T-helper 2 cell treated with Interferon-gamma antibody and Interleukin-4, amounts not matched to agents 5 μg/mL and 100 μg/mL, for 36 hours (primary cell): ENCODE data around the gene C1QTNF12.

Experiments
- DNase-seq: peaks from one replicate; pipeline ENCODE4 v3.0.0; 2021; ENCODE audit warnings: low spot score
- H3K27ac Mint-ChIP-seq: one replicate; pipeline ENCODE4 v1.8.0; 2021; ENCODE audit warnings: mild to moderate bottlenecking, mixed read lengths
- H3K27me3 Mint-ChIP-seq: one replicate; pipeline ENCODE4 v1.8.0; 2021; ENCODE audit warnings: low read depth, mixed read lengths
- H3K36me3 Mint-ChIP-seq: one replicate; pipeline ENCODE4 v1.8.0; 2021; ENCODE audit warnings: low read depth, mixed read lengths
- H3K4me1 Mint-ChIP-seq: one replicate; pipeline ENCODE4 v1.8.0; 2021; ENCODE audit warnings: low read depth, mixed read lengths
- H3K4me3 Mint-ChIP-seq: one replicate; pipeline ENCODE4 v1.8.0; 2022; ENCODE audit warnings: mild to moderate bottlenecking, moderate library complexity, mixed read lengths
- H3K9me3 Mint-ChIP-seq: one replicate; pipeline ENCODE4 v1.8.0; 2021; ENCODE audit warnings: mixed read lengths

C1QTNF12 gene

DNA sequence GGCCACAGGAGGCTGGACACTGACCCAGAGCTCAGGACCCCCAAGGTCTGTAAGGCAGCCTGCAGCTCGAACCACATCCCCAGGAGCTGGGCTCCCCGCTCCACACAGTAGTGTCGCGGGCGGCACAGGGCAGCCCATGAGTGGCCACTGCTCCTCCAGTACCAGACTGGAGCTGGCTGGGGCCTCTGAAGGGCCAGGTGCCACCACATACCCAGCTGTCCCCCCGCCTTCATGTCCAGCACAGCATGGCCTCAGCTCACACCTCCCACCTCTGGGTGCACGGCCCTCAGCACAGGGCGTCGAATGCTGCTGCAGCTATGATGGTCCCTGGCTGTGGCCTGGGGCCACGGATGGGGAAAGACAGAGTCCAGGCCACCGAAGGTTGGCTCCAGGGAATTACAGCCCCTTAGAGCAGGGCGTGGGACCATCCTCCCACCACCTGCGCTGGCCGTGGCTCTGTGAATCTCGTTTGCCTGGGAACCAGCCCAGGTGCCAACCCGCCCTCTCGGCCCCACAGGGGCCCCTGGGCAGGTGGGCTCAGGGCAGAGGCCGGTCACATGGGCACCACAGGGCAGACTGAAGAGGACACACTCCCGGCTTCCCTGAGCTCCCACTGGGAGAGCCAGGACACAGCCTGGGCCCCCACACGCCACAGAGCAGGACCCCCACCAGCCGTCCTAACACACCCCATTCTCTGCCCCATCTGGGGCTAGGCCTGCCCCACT, 30.5 kb downstream of the C1QTNF12 start:
- peak overlapping the region; percentile 87 for H3K27ac Mint-ChIP-seq
- H3K4me3 Mint-ChIP-seq, result no peak overlapping the region
- H3K27me3 Mint-ChIP-seq, result no peaks in the 10 kb centered on the region
- no peaks in the 10 kb centered on the region for H3K9me3 Mint-ChIP-seq
- DNase-seq, result no peak
- H3K4me1 Mint-ChIP-seq, result peaks cover 15% of the 10 kb centered on the region
- H3K36me3 Mint-ChIP-seq, result peaks cover 18% of the 10 kb centered on the region

DNA sequence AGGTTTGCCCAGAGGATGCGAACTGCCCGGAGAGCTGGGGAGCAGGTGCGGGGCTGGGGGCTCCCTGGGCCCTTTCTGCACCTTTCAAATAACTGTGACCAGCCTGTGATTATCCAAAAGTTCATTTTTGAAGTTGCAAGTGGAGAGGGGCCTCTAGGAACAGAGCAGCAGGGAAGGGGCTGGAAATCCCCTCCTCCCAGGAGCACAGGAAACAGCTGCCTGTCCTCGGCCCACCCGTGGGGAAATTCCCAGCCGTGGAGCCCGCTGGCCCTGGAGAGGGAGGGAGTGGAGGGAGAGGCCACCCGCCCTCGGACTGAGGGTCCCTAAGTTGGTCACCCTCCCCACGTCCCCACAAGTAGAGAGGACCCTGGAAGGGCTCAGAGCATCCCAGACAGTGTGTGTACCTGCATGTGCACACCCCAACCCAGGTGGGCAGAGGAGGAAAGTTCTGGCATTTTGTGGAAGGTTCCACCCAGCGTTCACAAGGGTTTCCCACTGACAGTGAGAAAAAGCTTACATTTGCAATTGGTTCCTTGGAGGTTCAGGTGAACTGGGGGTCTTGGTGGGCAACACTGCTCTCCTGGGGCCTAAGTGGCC, 31.3 kb downstream of the C1QTNF12 start:
- peak; percentile 46 for DNase-seq
- no peaks in the 10 kb centered on the region for H3K27me3 Mint-ChIP-seq
- peaks cover 14% of the 10 kb centered on the region for H3K36me3 Mint-ChIP-seq
- H3K27ac Mint-ChIP-seq, result no peak overlapping the region
- H3K4me3 Mint-ChIP-seq, result peak overlapping the region; percentile 21
- H3K9me3 Mint-ChIP-seq, result no peaks in the 10 kb centered on the region
- peaks cover 15% of the 10 kb centered on the region for H3K4me1 Mint-ChIP-seq

DNA sequence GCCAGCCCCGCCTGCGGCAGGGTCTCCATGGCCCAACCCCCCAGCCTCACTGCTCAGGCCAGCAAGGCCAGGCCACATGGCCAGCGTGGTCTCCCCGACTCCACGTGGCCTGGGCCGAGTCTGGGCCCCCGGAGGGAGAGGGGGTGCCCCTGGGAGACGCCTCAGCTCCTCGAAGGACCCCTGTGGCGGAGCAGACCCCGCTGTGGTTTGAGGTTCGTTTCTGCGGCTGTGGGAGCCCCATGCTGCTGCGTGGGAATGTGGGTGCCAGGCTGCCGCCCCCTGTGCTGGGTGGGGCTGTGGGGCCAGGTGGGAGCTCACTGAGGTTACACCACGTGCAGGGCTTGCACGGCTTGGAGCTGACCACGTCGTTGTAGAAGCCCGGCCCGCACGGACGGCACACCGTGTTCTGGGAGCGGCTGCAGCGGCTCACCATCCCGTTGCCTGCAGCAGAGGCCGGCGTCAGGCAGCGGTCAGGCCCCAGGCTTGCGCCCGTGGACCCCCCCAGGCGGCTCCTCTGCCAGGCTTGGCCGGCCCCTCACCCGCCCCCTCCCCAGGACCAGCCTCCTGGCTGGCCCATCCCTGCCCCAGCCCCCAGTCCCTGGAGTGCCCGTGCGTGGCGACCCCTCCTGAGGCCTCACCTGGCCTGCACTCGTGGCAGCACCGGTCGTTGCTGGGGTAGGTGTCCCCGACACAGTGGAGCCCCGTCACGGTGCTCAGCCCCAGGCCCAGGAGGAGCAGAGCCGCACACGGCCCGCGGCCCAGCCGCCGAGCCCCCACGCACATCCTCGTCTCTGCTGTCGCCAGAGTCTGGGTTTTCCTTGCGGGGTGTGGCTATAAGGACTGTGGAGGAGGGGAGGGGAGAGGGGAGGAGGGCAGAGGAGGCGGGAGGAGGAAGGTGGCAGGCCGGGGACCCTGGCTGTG, 32.9 kb downstream of the C1QTNF12 start, which contains the start of gene TNFRSF4:
TSS of gene TNFRSF4 (minus strand) at position 809 of the 921 bp plus-strand sequence. CDS start at position 783, 26 bp downstream.
- H3K36me3 Mint-ChIP-seq, result peaks cover 9% of the 10 kb centered on the region
- H3K27ac Mint-ChIP-seq, result peak within 1 kb of the TSS; percentile 52
- no peaks in the 10 kb centered on the region for H3K27me3 Mint-ChIP-seq
- DNase-seq, result peak; percentile 47
- peaks cover 21% of the 10 kb centered on the region for H3K4me1 Mint-ChIP-seq
- no peaks in the 10 kb centered on the region for H3K9me3 Mint-ChIP-seq
- H3K4me3 Mint-ChIP-seq, result peak within 1 kb of the TSS; percentile 64

DNA sequence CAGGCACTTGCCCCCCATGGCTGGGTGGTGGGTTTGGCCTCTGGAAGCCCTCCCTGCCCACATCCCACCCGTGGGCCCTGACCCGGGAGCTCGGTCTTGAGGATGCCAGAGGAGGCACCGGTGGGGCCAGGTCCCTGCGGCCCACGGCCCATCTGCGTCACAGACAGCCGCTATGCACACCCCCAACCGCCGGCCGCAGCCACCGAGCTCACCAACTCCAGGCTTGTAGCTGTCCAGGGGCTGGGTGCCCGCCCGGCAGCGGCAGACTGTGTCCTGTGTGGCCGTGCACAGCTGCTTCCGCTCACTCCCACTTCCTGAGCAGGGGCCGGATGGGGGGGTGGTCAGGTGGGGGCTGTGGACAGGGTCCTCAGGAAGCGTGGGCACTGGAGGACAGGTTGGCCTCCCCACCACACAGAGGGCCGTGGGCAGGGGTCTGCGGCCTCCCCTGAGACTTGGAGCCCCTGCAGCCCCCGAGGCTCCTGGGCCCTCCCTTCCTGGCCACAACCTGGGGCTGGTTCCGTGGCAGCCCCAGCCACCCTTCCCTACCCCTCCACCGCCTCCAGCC, 33.7 kb downstream of the C1QTNF12 start:
- Mint-ChIP-seq H3K4me1 (peaks cover 28% of the 10 kb centered on the region), H3K4me3 (peak overlapping the region; percentile 51), H3K36me3 (peaks cover 9% of the 10 kb centered on the region), H3K27me3 (no peaks in the 10 kb centered on the region), H3K27ac (no peak overlapping the region), H3K9me3 (no peaks in the 10 kb centered on the region)
- peak; percentile 55 for DNase-seq

DNA sequence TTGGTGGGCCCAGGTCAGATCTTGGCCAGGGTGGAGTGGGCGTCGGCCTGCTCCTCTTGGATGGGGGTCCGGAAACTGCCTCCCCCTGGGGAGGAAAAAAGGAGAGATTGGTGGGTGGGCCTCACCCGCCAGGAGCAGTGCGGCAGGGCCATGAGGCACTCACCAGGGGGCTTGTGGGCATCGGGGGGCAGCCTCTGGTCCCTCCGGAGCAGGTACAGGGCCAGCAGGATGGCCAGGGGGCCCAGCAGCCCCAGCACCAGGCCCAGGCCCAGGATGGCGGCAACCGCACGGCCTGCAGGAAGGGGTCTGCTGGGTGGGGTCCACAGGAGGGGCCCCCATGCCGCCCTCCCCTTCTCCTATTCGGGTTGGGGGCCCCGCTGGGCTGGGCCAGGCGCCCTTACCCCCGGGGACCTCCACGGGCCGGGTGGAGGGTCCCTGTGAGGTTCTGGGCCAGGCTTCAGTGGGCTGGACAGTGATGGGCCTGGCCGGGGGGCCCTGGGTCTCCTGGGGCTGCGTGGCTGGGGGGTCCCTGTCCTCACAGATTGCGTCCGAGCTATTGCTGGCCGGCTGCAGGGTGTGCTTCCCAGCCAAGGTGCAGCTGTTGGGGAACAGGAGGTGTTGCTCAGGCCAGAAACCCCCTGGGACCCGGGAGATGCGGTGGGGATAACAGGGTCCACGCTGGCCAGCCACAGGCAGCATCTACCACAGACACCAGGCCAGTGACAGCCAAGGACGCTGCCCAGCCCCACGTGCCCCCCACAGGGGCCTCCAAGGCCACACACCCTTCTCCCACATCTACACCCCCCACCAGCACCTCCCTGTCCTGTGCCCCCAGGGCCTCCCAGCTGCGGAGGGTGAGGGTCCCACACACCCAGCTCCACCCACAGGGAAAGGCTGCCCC, 34.7 kb downstream of the C1QTNF12 start:
- peak overlapping the region; percentile 36 for H3K4me3 Mint-ChIP-seq

DNA sequence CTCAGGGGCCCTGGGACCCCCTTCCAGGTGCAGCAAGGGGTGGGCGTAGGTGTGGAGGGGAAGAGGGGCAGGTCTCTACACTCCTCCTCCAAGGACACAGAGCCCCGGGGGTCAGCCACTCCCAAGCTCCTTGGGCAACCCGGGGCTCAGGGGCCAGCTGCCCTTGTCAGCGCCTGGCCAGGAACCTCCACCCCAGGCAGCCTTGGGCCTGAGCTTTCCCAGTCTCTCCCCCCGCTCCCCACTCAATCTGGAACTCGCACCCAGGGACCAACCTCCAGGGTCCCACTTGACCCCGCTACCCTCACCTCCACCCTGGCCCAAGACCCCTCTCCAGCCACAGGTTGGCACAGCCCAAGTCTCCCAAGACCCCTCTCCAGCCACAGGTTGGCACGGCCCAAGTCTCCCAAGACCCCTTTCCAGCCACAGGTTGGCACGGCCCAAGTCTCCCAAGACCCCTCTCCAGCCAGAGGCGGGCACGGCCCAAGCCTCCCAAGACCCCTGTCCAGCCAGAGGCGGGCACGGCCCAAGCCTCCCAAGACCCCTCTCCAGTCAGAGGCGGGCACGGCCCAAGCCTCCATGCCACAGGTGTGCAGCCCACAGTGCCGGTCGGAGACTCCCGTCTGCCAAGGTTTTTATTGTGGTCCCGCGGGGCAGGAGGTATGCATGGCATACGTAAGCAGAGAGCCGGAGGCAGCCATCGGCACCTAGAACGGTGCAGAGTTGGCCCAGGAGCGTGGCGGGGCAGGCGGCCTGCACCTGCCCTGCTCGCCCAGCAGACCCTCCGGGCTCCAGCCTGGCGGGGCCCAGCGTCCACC, 35.6 kb downstream of the C1QTNF12 start:
- Mint-ChIP-seq H3K27ac (peak overlapping the region; percentile 49), H3K4me1 (peaks cover 22% of the 10 kb centered on the region), H3K27me3 (no peaks in the 10 kb centered on the region), H3K4me3 (peak overlapping the region; percentile 32), H3K36me3 (peaks cover 1% of the 10 kb centered on the region), H3K9me3 (no peaks in the 10 kb centered on the region)
- no peak for DNase-seq

More for the DNA sequence above, 34.7 kb downstream of the C1QTNF12 start:
- peak overlapping the region; percentile 36 for H3K27ac Mint-ChIP-seq
- H3K36me3 Mint-ChIP-seq, result peaks cover 7% of the 10 kb centered on the region
- H3K4me1 Mint-ChIP-seq, result peaks cover 26% of the 10 kb centered on the region
- DNase-seq, result no peak
- H3K9me3 Mint-ChIP-seq, result no peaks in the 10 kb centered on the region
- no peaks in the 10 kb centered on the region for H3K27me3 Mint-ChIP-seq

DNA sequence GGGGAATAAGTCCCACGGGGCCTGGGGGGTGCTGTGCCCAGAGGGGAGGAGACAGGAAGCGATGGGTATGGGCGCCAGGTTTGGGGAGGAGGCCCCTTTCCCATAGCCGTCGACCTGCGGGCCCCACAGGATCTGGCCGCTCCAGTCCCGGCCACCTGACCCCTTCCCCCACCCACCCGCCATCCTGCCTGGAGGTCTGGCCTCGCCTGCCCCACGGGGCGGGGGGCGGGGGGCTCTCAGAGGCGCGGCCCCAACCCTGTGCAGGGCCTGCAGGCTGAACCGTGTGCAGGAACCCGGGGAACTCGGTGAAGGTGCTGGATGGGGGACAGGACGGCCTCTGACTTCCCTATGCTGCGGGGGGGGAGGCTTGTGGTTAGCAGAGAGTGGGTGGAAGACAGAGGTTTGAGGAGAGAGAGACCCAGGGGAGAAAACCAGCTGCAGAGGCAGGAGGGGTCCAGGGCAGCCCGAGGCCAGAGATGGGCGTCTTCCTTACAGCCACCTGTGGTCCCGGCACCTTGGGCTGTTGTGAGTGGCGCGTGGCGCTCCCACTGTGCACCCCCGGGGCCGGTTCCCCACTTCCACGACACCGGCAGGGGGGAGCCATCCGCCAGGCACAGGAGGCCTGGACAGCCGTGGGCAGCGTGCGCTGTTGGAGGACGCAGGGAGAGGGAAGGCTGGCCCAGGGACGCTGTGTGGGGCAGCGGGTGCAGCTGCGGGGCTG, 37.6 kb downstream of the C1QTNF12 start:
- Mint-ChIP-seq H3K4me1 (peaks cover 12% of the 10 kb centered on the region), H3K27me3 (no peaks in the 10 kb centered on the region), H3K27ac (peak overlapping the region; percentile 90), H3K9me3 (no peaks in the 10 kb centered on the region), H3K36me3 (no peaks in the 10 kb centered on the region), H3K4me3 (peak overlapping the region; percentile 84)
- DNase-seq, result peak; percentile 65

DNA sequence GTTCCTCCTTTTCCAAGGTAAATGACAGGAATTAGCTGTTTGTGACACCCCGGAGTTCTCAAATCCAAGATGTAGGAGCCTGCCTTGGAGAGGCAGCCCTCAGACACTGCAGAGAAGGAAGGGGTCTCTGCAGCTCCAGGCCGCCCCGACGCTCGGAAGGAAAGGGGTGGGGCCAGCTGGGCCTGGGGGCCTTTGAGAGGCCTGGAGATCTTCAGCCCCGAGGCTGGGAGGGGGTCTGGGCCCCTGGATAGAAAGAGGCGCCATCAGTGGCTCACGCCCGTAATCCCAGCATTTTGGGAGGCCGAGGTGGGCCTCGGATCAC, 39.0 kb downstream of the C1QTNF12 start:
- Mint-ChIP-seq H3K27me3 (no peaks in the 10 kb centered on the region), H3K27ac (no peak overlapping the region), H3K36me3 (no peaks in the 10 kb centered on the region), H3K9me3 (no peaks in the 10 kb centered on the region), H3K4me1 (peaks cover 12% of the 10 kb centered on the region), H3K4me3 (peak overlapping the region; percentile 84)
- DNase-seq, result no peak

DNA sequence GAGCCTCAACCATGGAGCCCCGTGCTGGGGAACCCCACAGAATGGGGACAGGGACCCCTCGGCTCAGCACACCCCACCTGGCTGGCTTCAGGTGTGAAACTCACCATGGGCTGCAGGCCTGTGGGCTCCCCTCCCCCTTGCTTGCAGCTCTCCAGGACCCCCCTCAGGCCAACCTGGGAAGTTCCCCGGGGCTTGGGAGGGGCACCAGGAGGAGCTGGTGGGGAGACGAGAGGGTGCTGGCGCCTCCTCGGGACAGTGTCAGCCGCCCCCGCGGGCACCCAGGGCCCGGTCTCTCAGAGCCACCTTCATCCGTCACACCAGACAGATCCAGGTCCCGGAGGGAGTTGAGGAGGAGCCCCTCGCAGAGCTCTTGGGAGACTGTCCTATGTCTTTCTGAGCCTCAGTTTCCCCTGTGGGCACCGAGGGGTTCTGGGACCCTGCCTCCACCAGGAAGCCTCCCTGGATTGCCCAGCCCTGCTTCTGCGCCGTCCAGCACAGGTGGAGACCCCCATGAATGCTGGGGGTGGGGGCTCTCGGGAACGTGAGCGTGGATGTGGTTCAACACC, 39.5 kb downstream of the C1QTNF12 start:
- no peak for DNase-seq
- Mint-ChIP-seq H3K27me3 (no peaks in the 10 kb centered on the region), H3K4me3 (peak overlapping the region; percentile 59), H3K4me1 (peaks cover 12% of the 10 kb centered on the region), H3K27ac (no peak overlapping the region), H3K36me3 (no peaks in the 10 kb centered on the region), H3K9me3 (no peaks in the 10 kb centered on the region)

DNA sequence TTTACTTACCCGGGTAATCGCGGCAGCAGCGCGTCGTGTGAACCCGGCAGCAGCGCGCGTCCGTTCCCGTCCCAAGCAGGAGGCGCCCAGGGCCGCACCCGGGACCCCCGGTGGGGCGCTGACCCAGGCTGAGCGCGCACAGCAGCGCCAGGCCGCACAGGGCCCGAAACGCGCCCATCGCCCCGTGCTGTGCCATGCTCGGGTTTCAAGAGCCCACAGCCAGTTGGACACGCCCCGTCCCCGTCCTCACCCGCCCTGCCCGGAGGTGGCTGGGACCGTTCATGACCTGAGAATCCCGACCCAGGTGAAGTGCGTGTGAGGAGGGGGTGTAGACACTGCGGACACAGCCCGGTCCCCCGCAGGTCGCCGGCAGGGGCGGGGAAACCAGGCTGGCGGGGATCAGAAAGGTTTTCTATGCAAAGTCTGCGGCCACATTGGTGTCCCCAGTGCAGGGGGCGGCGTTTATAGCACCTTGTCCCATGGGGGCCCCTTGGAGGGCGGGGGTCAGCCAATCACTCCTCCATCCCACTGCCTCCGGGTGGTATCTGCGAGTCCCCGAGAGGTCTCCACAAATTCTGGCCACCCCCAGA, 40.1 kb downstream of the C1QTNF12 start, which contains the start of gene TNFRSF18:
TSS of gene TNFRSF18 (minus strand) at position 217 of the 590 bp plus-strand sequence. CDS start at position 196, 21 bp downstream.
- Mint-ChIP-seq H3K4me1 (peaks cover 12% of the 10 kb centered on the region), H3K27ac (peak within 1 kb of the TSS; percentile 45), H3K9me3 (no peaks in the 10 kb centered on the region), H3K4me3 (peak within 1 kb of the TSS; percentile 59), H3K27me3 (no peaks in the 10 kb centered on the region), H3K36me3 (no peaks in the 10 kb centered on the region)
- DNase-seq, result peak; percentile 50

DNA sequence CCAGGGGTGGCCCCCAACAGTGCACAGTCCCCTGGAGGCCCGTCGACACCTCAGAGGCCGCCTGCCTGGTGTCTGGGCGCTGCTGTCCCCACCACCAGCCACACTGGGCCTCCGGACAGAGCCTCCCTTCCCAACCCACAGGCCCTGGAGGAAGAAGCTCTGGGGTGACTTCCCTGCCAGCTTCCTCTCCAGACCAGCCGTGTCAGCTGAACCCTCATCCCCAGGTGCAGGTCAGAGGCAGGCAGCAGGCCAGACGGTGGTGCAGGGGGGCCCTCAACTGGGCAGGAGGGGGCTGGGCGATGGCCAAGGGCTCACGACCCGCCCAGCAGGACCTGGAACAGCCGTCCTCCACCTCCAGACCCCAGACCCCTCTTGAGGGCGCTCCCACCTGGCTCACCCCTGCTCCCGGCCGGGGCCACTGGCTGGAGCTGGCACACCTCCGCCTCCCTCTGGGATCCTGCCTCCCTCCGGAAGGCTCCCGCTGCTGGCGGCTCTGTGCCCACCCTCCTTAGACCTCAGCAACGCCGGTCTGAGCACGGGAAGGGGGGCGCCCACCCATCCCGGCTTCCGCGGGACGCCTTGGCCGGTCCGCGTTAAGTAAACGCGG, 40.6 kb downstream of the C1QTNF12 start:
- H3K9me3 Mint-ChIP-seq, result no peaks in the 10 kb centered on the region
- DNase-seq, result no peak
- no peak overlapping the region for H3K27ac Mint-ChIP-seq
- no peaks in the 10 kb centered on the region for H3K27me3 Mint-ChIP-seq
- peaks cover 12% of the 10 kb centered on the region for H3K4me1 Mint-ChIP-seq
- no peaks in the 10 kb centered on the region for H3K36me3 Mint-ChIP-seq
- H3K4me3 Mint-ChIP-seq, result peak overlapping the region; percentile 55
